ENCODE data around the gene ADAMTS2.

The ADAMTS2 gene

DNA sequence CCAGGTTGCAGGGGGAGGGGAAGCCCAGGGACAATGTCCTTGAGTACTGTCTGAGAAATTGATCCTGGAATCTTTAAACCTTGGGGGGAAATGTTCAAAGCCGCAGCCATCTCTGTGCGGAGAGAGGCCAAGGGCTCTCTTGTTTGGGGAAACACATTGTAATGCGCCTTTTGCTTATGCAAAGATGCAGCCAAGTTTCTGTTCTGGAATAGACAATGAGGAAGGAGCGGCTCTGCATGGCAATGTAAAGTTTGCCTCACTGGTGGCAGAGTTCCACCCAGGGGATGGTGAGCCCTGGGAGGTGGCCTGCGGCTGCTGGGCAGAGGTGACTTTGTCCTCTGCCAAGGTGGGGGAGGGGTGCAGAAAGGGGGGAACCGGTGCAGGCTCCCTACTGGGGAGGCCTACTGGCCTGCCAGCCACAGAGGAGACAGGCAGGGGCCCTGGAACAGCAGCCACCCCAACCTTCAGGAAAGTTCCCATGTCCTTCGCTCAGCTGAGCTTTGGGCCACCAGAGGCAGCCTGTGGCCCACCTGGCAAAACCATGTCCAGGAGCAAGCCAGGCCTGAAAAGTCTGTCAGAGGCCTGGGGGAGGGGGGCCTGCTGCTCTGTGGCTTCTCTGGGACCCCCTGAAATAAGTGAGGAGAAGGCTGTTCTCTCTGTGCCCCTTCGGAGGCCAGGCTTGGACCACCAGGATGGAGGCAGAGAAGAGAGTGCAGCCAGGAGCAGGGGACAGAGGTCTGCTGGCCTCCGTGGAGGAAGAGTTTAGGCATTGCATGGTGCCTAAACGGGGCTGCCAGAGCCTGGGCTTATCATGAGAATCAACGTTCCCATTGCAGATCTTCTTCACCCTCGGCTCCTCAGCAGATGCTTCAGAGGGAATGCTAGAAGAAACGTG, 157.3 kb downstream of the ADAMTS2 start:
- DNase-seq, result no peak

GRCh38 chr5:179187229-179187678, 158.0 kb downstream of the ADAMTS2 start:
- DNase-seq, result no peak

- DNase-seq, result no peak
Measured at GRCh38 chr5:179186801-179187200, 158.5 kb downstream of the ADAMTS2 start.

GRCh38 chr5:179185941-179186411, 159.3 kb downstream of the ADAMTS2 start:
- DNase-seq, result no peak

- no peak for DNase-seq
Measured at GRCh38 chr5:179185256-179185940, 159.9 kb downstream of the ADAMTS2 start.

- DNase-seq, result no peak
Measured at GRCh38 chr5:179184521-179185050, 160.7 kb downstream of the ADAMTS2 start.

DNA sequence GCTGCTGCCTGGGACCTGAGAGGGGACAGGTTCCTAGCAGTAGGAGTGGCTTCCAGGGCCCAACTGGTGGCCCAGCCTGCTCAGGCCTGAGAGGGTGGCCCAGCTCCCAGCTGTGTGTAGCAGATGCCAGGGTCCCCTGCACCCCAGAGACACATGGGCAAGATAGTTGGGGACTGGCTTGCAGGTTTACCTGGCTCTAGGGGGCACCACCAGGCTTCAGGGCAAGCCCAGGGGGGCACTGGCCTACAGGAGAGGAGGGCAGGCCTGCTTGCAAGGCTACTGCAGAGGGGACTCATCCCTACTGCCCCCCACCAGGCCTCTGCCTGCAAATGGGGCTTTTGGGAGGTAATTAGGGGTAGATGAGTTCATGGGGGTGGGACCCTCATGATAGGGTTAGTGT, 161.8 kb downstream of the ADAMTS2 start:
- DNase-seq, result no peak

- no peak for DNase-seq
Measured at GRCh38 chr5:179182601-179183000, 162.7 kb downstream of the ADAMTS2 start.

GRCh38 chr5:179181988-179182387, 163.3 kb downstream of the ADAMTS2 start:
- DNase-seq, result no peak

- no peak for DNase-seq
Measured at GRCh38 chr5:179180921-179181645, 164.2 kb downstream of the ADAMTS2 start.

- DNase-seq, result no peak
Measured at GRCh38 chr5:179180061-179180610, 165.1 kb downstream of the ADAMTS2 start.

- DNase-seq, result no peak
Measured at GRCh38 chr5:179177711-179178575, 167.3 kb downstream of the ADAMTS2 start.

GRCh38 chr5:179176571-179177230, 168.6 kb downstream of the ADAMTS2 start:
- no peak for DNase-seq

GRCh38 chr5:179176166-179176565, 169.1 kb downstream of the ADAMTS2 start:
- DNase-seq, result no peak

GRCh38 chr5:179171816-179172745, 173.2 kb downstream of the ADAMTS2 start:
- DNase-seq, result no peak

DNA sequence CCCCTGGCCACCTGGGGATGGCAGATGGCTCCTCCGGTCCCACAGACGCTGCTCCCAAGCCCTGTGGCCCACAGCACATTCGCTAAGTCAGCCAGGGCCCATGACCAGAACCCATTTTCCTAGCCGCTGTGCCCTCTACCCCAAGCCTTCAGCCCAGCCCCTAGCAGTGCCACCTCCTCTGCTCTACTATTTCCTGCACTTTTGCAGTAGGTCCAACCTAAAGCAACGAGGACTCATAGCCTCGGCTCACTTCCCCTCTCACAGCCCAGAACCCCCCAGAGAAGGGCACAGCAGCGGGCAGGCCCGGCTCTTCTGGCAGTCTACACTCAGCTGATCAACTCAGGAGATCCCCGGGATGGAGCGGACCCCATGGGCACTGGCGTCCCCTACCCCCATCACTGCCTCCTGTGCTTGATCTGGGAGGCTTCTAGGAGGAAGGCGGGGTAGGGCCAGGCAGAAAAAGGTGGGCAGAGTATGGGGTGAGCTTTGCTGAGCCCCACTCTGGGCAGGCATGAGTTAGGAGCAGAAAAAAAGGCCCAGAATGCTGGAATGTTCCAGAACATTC, 173.9 kb downstream of the ADAMTS2 start:
- DNase-seq, result no peak

GRCh38 chr5:179170606-179171005, 174.7 kb downstream of the ADAMTS2 start:
- DNase-seq, result no peak

GRCh38 chr5:179169836-179170235, 175.4 kb downstream of the ADAMTS2 start:
- DNase-seq, result no peak

- DNase-seq, result no peak
Measured at GRCh38 chr5:179168664-179169063, 176.6 kb downstream of the ADAMTS2 start.

Measured in activated CD4-positive, alpha-beta T cell treated with anti-CD3 and anti-CD28 coated beads, Interleukin-2, amount 50 U/mL, for 48 hours (primary cell).